Measurements from ENCODE around the gene ZC3H13. TPM values are rescaled to one million over a fixed set of nuclear protein-coding genes. Genes with fewer than 3 reads are reported as not detected.

ZC3H13 gene
- total and polyA plus RNA-seq, 2 experiments from 2014 or later = 15.6 to 50.7 TPM

GRCh38 chr13:46059405-46059804 is 6.9 kb upstream of the ZC3H13 start:
- Histone ChIP-seq H3F3A (ENCODE audit: insufficient read depth) (peaks cover 18% of the 10 kb centered on the region), H3K9me2 (ENCODE audit: insufficient read depth) (no peaks in the 10 kb centered on the region), H4K20me1 (ENCODE audit: insufficient read depth) (no peaks in the 10 kb centered on the region), H3K27me3 (replicated peaks; ENCODE audit: insufficient read depth) (no peaks in the 10 kb centered on the region), H3K27ac (no peak overlapping the region), H3K4me3 (no peak overlapping the region), H2AFZ (no peak overlapping the region), H3K4me2 (ENCODE audit: unreplicated experiment) (no peak overlapping the region), H3K36me3 (ENCODE audit: low read depth) (no peaks in the 10 kb centered on the region), H3K4me1 (ENCODE audit: insufficient read depth) (peaks cover 14% of the 10 kb centered on the region), H3K9ac (no peak overlapping the region), H3K9me3 (ENCODE audit: low read depth) (no peaks in the 10 kb centered on the region), H3K79me2 (ENCODE audit: insufficient read depth) (no peaks in the 10 kb centered on the region)
- no peak for TF ChIP-seq EZH2 (IDR thresholded peaks at IDR 0.05; ENCODE audit: insufficient read depth, poor library complexity, severe bottlenecking)
- no peak for TF ChIP-seq EZH2phosphoT487 (IDR thresholded peaks at IDR 0.05; ENCODE audit: insufficient read depth, low read depth)
- DNase-seq = no peak
- in situ Hi-C loops (cut with MboI) = no loop called here

- H3K27me3 ChIP-seq (replicated peaks; ENCODE audit: insufficient read depth) = no peaks in the 10 kb centered on the region
- WGBS, 2 experiments (ENCODE audit: low coverage in 1 of 2, low lambda C conversion rate in 2 of 2, missing lambda C conversion rate in 2 of 2) = 87 to 88% methylated on average over 3 of the region's 3 CpGs
- no peaks in the 10 kb centered on the region for H3K36me3 ChIP-seq (ENCODE audit: low read depth)
Measured at GRCh38 chr13:46058268-46058667, 5.7 kb upstream of the ZC3H13 start.

GRCh38 chr13:46057256-46058015 is 4.9 kb upstream of the ZC3H13 start:
- Histone ChIP-seq H3K9me2 (ENCODE audit: insufficient read depth) (no peaks in the 10 kb centered on the region), H3K9me3 (ENCODE audit: low read depth) (no peaks in the 10 kb centered on the region), H3K27me3 (replicated peaks; ENCODE audit: insufficient read depth) (no peaks in the 10 kb centered on the region), H4K20me1 (ENCODE audit: insufficient read depth) (no peaks in the 10 kb centered on the region), H2AFZ (peak overlapping the region; percentile 3; the same call in 1 of the 2 replicates), H3F3A (ENCODE audit: insufficient read depth) (peaks cover 24% of the 10 kb centered on the region), H3K9ac (no peak overlapping the region), H3K4me2 (ENCODE audit: unreplicated experiment) (peak overlapping the region; percentile 33), H3K4me3 (no peak overlapping the region), H3K4me1 (ENCODE audit: insufficient read depth) (peaks cover 18% of the 10 kb centered on the region), H3K27ac (peak overlapping the region; percentile 38; the same call in 1 of the 2 replicates), H3K79me2 (ENCODE audit: insufficient read depth) (peaks cover under 1% of the 10 kb centered on the region; the same call in 1 of the 2 replicates), H3K36me3 (ENCODE audit: low read depth) (no peaks in the 10 kb centered on the region)
- no peak for TF ChIP-seq EZH2phosphoT487 (IDR thresholded peaks at IDR 0.05; ENCODE audit: insufficient read depth, low read depth)
- no peak for TF ChIP-seq EZH2 (IDR thresholded peaks at IDR 0.05; ENCODE audit: insufficient read depth, poor library complexity, severe bottlenecking)
- peak; percentile 77 for DNase-seq
- in situ Hi-C loops (cut with MboI) = no loop called here
- 25 to 30% methylated on average over 5 of the region's 5 CpGs for WGBS, 2 experiments (ENCODE audit: low coverage in 1 of 2, low lambda C conversion rate in 2 of 2, missing lambda C conversion rate in 2 of 2)

More at GRCh38 chr13:46058268-46058667, 5.7 kb upstream of the ZC3H13 start:
- no peaks in the 10 kb centered on the region for H3K9me2 ChIP-seq (ENCODE audit: insufficient read depth)
- H4K20me1 ChIP-seq (ENCODE audit: insufficient read depth) = no peaks in the 10 kb centered on the region
- in situ Hi-C loops (cut with MboI) = no loop called here
- H3K4me3 ChIP-seq = no peak overlapping the region
- H3K27ac ChIP-seq = no peak overlapping the region
- no peak for DNase-seq
- no peak overlapping the region for H2AFZ ChIP-seq
- TF ChIP-seq EZH2phosphoT487 (IDR thresholded peaks at IDR 0.05; ENCODE audit: insufficient read depth, low read depth) = no peak
- TF ChIP-seq EZH2 (IDR thresholded peaks at IDR 0.05; ENCODE audit: insufficient read depth, poor library complexity, severe bottlenecking) = no peak
- no peaks in the 10 kb centered on the region for H3K9me3 ChIP-seq (ENCODE audit: low read depth)
- peaks cover 18% of the 10 kb centered on the region for H3F3A ChIP-seq (ENCODE audit: insufficient read depth)
- peaks cover 17% of the 10 kb centered on the region for H3K4me1 ChIP-seq (ENCODE audit: insufficient read depth)
- no peak overlapping the region for H3K9ac ChIP-seq
- H3K79me2 ChIP-seq (ENCODE audit: insufficient read depth) = no peaks in the 10 kb centered on the region
- no peak overlapping the region for H3K4me2 ChIP-seq (ENCODE audit: unreplicated experiment)

- peak overlapping the region; percentile 100 for H2AFZ ChIP-seq
- H4K20me1 ChIP-seq (ENCODE audit: insufficient read depth) = no peaks in the 10 kb centered on the region
- peaks cover 41% of the 10 kb centered on the region for H3K79me2 ChIP-seq (ENCODE audit: insufficient read depth)
- no peak for DNase-seq
- peak overlapping the region; percentile 92 for H3K27ac ChIP-seq
- peak overlapping the region; percentile 98 for H3K4me2 ChIP-seq (ENCODE audit: unreplicated experiment)
- peaks cover 24% of the 10 kb centered on the region for H3F3A ChIP-seq (ENCODE audit: insufficient read depth)
- 29 to 30% methylated on average over 18 of the region's 18 CpGs for WGBS, 2 experiments (ENCODE audit: low coverage in 1 of 2, low lambda C conversion rate in 2 of 2, missing lambda C conversion rate in 2 of 2)
- H3K4me1 ChIP-seq (ENCODE audit: insufficient read depth) = peaks cover 42% of the 10 kb centered on the region
- no peaks in the 10 kb centered on the region for H3K27me3 ChIP-seq (replicated peaks; ENCODE audit: insufficient read depth)
- TF ChIP-seq EZH2 (IDR thresholded peaks at IDR 0.05; ENCODE audit: insufficient read depth, poor library complexity, severe bottlenecking) = no peak
- no peak for TF ChIP-seq EZH2phosphoT487 (IDR thresholded peaks at IDR 0.05; ENCODE audit: insufficient read depth, low read depth)
- peak overlapping the region; percentile 97 for H3K9ac ChIP-seq
- H3K36me3 ChIP-seq (ENCODE audit: low read depth) = no peaks in the 10 kb centered on the region
- in situ Hi-C loops (cut with MboI) = no loop called here
- no peaks in the 10 kb centered on the region for H3K9me3 ChIP-seq (ENCODE audit: low read depth)
- H3K4me3 ChIP-seq = peak overlapping the region; percentile 98
- no peaks in the 10 kb centered on the region for H3K9me2 ChIP-seq (ENCODE audit: insufficient read depth)
Measured at GRCh38 chr13:46053162-46054012, 841 bp upstream of the ZC3H13 start.

All from GM23248 (cell line).